ENCODE data around the gene KRTAP20-2. TPM values are rescaled to one million over a fixed set of nuclear protein-coding genes. Genes with fewer than 3 reads are reported as not detected.

KRTAP20-2 gene
- total RNA-seq (not detected in 2 replicates), polyA plus RNA-seq (not detected in 2 replicates), polyA minus RNA-seq (ENCODE audit: low replicate concordance) (not detected in 2 replicates)
- not detected in 2 replicates for polyA plus RNA-seq (2012)

DNA sequence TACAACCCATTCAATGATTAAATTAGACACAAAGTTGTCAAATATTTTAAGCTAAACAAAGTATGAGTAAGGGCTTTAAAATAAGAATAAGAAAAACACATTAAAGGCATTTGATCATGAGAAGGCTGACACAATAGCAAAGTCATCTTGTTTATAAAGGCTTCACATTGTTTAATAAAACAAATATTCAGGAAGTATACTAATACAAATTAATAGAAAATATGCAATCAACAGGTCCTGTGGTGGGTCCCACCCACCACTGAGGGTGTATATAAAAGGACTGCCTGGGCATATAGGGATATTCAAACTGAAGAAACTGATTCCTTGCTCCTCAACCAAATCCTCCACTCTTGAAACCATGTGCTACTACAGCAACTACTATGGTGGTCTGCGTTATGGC is at the start of gene KRTAP20-2:
KRTAP20-2 (plus strand) TSS at position 301 of the 400 bp plus-strand sequence; CDS start at position 359, 58 bp downstream.
- Histone ChIP-seq H3K4me1 (ENCODE audit: control insufficient read depth, extremely low read depth, insufficient read depth, low read length) (no peaks in the 10 kb centered on the region), H3K79me2 (ENCODE audit: control insufficient read depth, insufficient read depth, low read length) (no peaks in the 10 kb centered on the region)

DNA sequence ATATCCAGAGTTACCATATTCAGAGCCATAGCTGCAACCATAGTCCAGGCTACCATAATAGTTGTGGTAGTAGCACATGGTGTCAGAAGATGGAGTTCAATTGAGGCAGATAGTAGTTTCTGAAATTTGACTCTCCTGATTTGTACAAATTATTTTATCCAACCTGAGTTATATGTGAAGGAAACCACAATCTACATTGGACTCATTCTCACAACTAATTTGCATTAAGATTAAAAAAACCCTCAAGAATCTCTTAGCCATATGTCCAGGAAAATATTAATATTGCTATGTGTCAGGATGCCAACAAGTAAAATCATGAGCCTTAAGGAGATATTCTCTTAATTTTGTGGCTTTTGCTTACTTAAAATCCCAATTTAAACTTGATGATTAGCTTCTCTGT is 44.7 kb upstream of the KRTAP20-2 start, which contains the start of gene KRTAP22-2:
KRTAP22-2 (minus strand) TSS at position 101 of the 400 bp plus-strand sequence.
- Histone ChIP-seq H3K4me1 (ENCODE audit: control insufficient read depth, extremely low read depth, insufficient read depth, low read length) (no peaks in the 10 kb centered on the region), H3K9ac (ENCODE audit: insufficient read depth, low read length) (no peak within 1 kb of the TSS), H3K4me3 (replicated peaks in 1 of 4; ENCODE audit: control extremely low read depth in 1 of 4, insufficient read depth in 1 of 4, low read depth in 3 of 4, low read length in 4 of 4) (no peak within 1 kb of the TSS)

More for the DNA sequence above, at the start of gene KRTAP20-2:
- H3K9me3 ChIP-seq (ENCODE audit: control insufficient read depth, insufficient read depth, low read depth, low read length), result no peaks in the 10 kb centered on the region
- no peaks in the 10 kb centered on the region for H4K20me1 ChIP-seq (ENCODE audit: control insufficient read depth, extremely low read depth, insufficient read depth, low read length)
- no peak within 1 kb of the TSS for H3K4me2 ChIP-seq (ENCODE audit: extremely low read depth, insufficient read depth, low read length)
- no peak within 1 kb of the TSS for H3K9ac ChIP-seq (ENCODE audit: insufficient read depth, low read length)
- H3K27me3 ChIP-seq (ENCODE audit: control insufficient read depth, insufficient read depth, low read length), result no peaks in the 10 kb centered on the region
- TF ChIP-seq, protein P1, sequence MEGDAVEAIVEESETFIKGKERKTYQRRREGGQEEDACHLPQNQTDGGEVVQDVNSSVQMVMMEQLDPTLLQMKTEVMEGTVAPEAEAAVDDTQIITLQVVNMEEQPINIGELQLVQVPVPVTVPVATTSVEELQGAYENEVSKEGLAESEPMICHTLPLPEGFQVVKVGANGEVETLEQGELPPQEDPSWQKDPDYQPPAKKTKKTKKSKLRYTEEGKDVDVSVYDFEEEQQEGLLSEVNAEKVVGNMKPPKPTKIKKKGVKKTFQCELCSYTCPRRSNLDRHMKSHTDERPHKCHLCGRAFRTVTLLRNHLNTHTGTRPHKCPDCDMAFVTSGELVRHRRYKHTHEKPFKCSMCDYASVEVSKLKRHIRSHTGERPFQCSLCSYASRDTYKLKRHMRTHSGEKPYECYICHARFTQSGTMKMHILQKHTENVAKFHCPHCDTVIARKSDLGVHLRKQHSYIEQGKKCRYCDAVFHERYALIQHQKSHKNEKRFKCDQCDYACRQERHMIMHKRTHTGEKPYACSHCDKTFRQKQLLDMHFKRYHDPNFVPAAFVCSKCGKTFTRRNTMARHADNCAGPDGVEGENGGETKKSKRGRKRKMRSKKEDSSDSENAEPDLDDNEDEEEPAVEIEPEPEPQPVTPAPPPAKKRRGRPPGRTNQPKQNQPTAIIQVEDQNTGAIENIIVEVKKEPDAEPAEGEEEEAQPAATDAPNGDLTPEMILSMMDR (conservative IDR thresholded peaks at IDR 0.05 in 1 of 2, IDR thresholded peaks at IDR 0.05 in 1 of 2; ENCODE audit: low read depth in 1 of 2, low read length in 2 of 2), result no peak
- TF ChIP-seq EZH2 (IDR thresholded peaks at IDR 0.05; ENCODE audit: low read length, missing control alignments), result no peak
- H3K27ac ChIP-seq (ENCODE audit: insufficient read depth, low read length), result no peak within 1 kb of the TSS
- H2AFZ ChIP-seq (ENCODE audit: low read length), result no peak within 1 kb of the TSS
- DNase-seq (ENCODE audit: low read depth in 2 of 2), result no peak
- H3K4me3 ChIP-seq (replicated peaks in 1 of 4; ENCODE audit: control extremely low read depth in 1 of 4, insufficient read depth in 1 of 4, low read depth in 3 of 4, low read length in 4 of 4), result no peak within 1 kb of the TSS
- no peaks in the 10 kb centered on the region for H3K36me3 ChIP-seq (ENCODE audit: control insufficient read depth, insufficient read depth, low read length)

DNA sequence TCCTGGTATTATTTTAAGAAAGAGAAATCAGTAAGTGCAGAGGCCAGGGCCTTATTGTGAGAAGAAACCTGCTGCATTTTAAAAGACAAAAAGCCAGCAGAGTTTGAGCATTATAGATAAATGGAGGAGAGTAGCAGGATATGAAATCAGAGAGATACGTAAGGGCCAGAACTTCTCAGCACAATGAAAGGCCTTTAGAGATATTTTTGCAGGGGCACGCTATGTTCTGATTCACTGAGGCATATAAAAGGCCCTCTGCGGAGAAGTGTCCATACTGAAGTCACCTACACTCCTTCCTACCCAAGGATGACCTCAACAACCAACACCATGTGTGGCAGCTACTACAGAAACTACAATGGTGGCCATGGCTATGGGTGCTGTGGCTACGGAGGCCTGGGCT is 42.9 kb upstream of the KRTAP20-2 start, which contains the start of gene KRTAP6-3:
KRTAP6-3 (plus strand) TSS at position 301 of the 400 bp plus-strand sequence; CDS start at position 307, 6 bp downstream.
- Histone ChIP-seq H3K4me1 (ENCODE audit: control insufficient read depth, extremely low read depth, insufficient read depth, low read length) (no peaks in the 10 kb centered on the region), H3K79me2 (ENCODE audit: control insufficient read depth, insufficient read depth, low read length) (no peaks in the 10 kb centered on the region), H3K9me3 (ENCODE audit: control insufficient read depth, insufficient read depth, low read depth, low read length) (no peaks in the 10 kb centered on the region), H2AFZ (ENCODE audit: low read length) (no peak within 1 kb of the TSS), H3K9ac (ENCODE audit: insufficient read depth, low read length) (no peak within 1 kb of the TSS), H3K27ac (ENCODE audit: insufficient read depth, low read length) (no peak within 1 kb of the TSS), H3K36me3 (ENCODE audit: control insufficient read depth, insufficient read depth, low read length) (no peaks in the 10 kb centered on the region), H3K27me3 (ENCODE audit: control insufficient read depth, insufficient read depth, low read length) (no peaks in the 10 kb centered on the region), H4K20me1 (ENCODE audit: control insufficient read depth, extremely low read depth, insufficient read depth, low read length) (no peaks in the 10 kb centered on the region), H3K4me2 (ENCODE audit: extremely low read depth, insufficient read depth, low read length) (no peak within 1 kb of the TSS), H3K4me3 (replicated peaks in 1 of 4; ENCODE audit: control extremely low read depth in 1 of 4, insufficient read depth in 1 of 4, low read depth in 3 of 4, low read length in 4 of 4) (no peak within 1 kb of the TSS)
- TF ChIP-seq EZH2 (IDR thresholded peaks at IDR 0.05; ENCODE audit: low read length, missing control alignments), result no peak
- TF ChIP-seq, protein P1 (conservative IDR thresholded peaks at IDR 0.05 in 1 of 2, IDR thresholded peaks at IDR 0.05 in 1 of 2; ENCODE audit: low read depth in 1 of 2, low read length in 2 of 2), result no peak
- DNase-seq (ENCODE audit: low read depth in 2 of 2), result no peak

More for the DNA sequence above, 44.7 kb upstream of the KRTAP20-2 start, which contains the start of gene KRTAP22-2:
- Histone ChIP-seq H2AFZ (ENCODE audit: low read length) (no peak within 1 kb of the TSS), H4K20me1 (ENCODE audit: control insufficient read depth, extremely low read depth, insufficient read depth, low read length) (no peaks in the 10 kb centered on the region), H3K79me2 (ENCODE audit: control insufficient read depth, insufficient read depth, low read length) (no peaks in the 10 kb centered on the region), H3K9me3 (ENCODE audit: control insufficient read depth, insufficient read depth, low read depth, low read length) (no peaks in the 10 kb centered on the region), H3K27me3 (ENCODE audit: control insufficient read depth, insufficient read depth, low read length) (no peaks in the 10 kb centered on the region), H3K27ac (ENCODE audit: insufficient read depth, low read length) (no peak within 1 kb of the TSS), H3K36me3 (ENCODE audit: control insufficient read depth, insufficient read depth, low read length) (no peaks in the 10 kb centered on the region), H3K4me2 (ENCODE audit: extremely low read depth, insufficient read depth, low read length) (no peak within 1 kb of the TSS)
- no peak for DNase-seq (ENCODE audit: low read depth in 2 of 2)
- TF ChIP-seq, protein P1 (conservative IDR thresholded peaks at IDR 0.05 in 1 of 2, IDR thresholded peaks at IDR 0.05 in 1 of 2; ENCODE audit: low read depth in 1 of 2, low read length in 2 of 2), result no peak
- TF ChIP-seq EZH2 (IDR thresholded peaks at IDR 0.05; ENCODE audit: low read length, missing control alignments), result no peak

Measured in fibroblast of lung (primary cell).